Suprapubic skin (tissue), 4 donors: ENCODE measurements around the gene LRSAM1.

Experiments used
- CTCF ChIP-seq, 2 donors: fragments of 200-600 bp in 1 of 2; fragments of 450-650 bp in 1 of 2; sonication (generic) in 1 of 2; IDR thresholded peaks; one replicate each; pipeline ENCODE4 v1.5.1; 2016 to 2019; ENCODE audit warnings: antibody characterized with exemption in 2 of 2, mild to moderate bottlenecking in 1 of 2, moderate library complexity in 1 of 2
- EP300 ChIP-seq: sonication (generic); formaldehyde crosslinking; IDR thresholded peaks from one replicate; pipeline ENCODE4 v1.6.1; 2017; ENCODE audit warnings: antibody characterized with exemption
- POLR2AphosphoS5 ChIP-seq, 3 donors: sonication (generic); formaldehyde crosslinking; IDR thresholded peaks; one replicate each; pipeline ENCODE4 v1.6.1; 2017; ENCODE audit warnings: antibody characterized with exemption in 3 of 3

GRCh38 chr9:127445851-127446712 lies 5.2 kb upstream of the LRSAM1 start:
- TF ChIP-seq CTCF (IDR thresholded peaks at IDR 0.05) (no peak), POLR2AphosphoS5 (IDR thresholded peaks at IDR 0.05) (no peak), EP300 (no peak)
